GM12878 (cell line): Measurements from ENCODE around the gene SSPN. TPM values are rescaled to one million over a fixed set of nuclear protein-coding genes. Genes with fewer than 3 reads are reported as not detected.
A peak's percentile ranks its signal among the peaks of the same experiment; 100 is the strongest.

Experiments
- ATAC-seq: fragments of 200-7000 bp; cut with Tn5 transposase; 3 replicates; pipeline ENCODE4 v1.9.1; 2020; ENCODE audit warnings: mild to moderate bottlenecking, moderate library complexity
- BruUV-seq: library from RNA; stranded (reverse); fragments of 400-500 nt; replicated peaks from 2 replicates; lab custom pipeline; 2021; lab: Mats Ljungman, UMichigan
- CTCF ChIA-PET: fragments of 300-600 bp; sonication (Branson Sonifier 250); formaldehyde crosslinking; extraction: SDS; loops from one replicate; lab custom pipeline; 2021; ENCODE audit warnings: inconsistent platforms; lab: Yijun Ruan, JAX
- POLR2A ChIA-PET: fragments of 350-600 bp; formaldehyde crosslinking; extraction: SDS; loops from one replicate; lab custom pipeline; 2021; ENCODE audit warnings: inconsistent platforms; lab: Charles Lee
- RAD21 ChIA-PET: fragments of 300-600 bp; sonication (Branson Sonifier 250); formaldehyde crosslinking; loops from one replicate; lab custom pipeline; 2023; ENCODE audit warnings: antibody characterized with exemption; ENCODE audit not compliant: unreplicated experiment; lab: Charles Lee
- SMC1A ChIA-PET: fragments of 300-600 bp; sonication (Branson Sonifier 250); formaldehyde crosslinking; loops from one replicate; lab custom pipeline; 2023; ENCODE audit not compliant: unreplicated experiment, uncharacterized antibody; lab: Charles Lee
- DNase-seq: peaks from one replicate; pipeline ENCODE4 v3.0.0-alpha.2; 2011; ENCODE audit warnings: low read depth, low spot score
- FAIRE-seq: peaks from 3 replicates; lab custom pipeline; 2011; peaks lifted over from hg19 to GRCh38; lab: Jason Lieb, UNC
- H2AFZ ChIP-seq: 2 replicates; pipeline ENCODE4 v1.6.0; 2011; ENCODE audit warnings: low read depth, low read length, control low read depth; ENCODE audit not compliant: control insufficient read depth
- H3K27ac ChIP-seq: 2 replicates; pipeline ENCODE4 v1.5.1; 2011; ENCODE audit warnings: control low read depth; ENCODE audit not compliant: control insufficient read depth, insufficient read depth
- H3K27me3 ChIP-seq, 2 experiments: replicated peaks in 1 of 2; 2 replicates each; pipeline versions ENCODE4 v1.6.0 to v1.6.1; 2011; ENCODE audit warnings: low read length in 1 of 2; ENCODE audit not compliant: control insufficient read depth in 2 of 2, insufficient read depth in 2 of 2
- H3K36me3 ChIP-seq, 2 experiments: 2 replicates each; pipeline ENCODE4 v1.5.1; 2011; ENCODE audit warnings: low read length in 1 of 2; ENCODE audit not compliant: control insufficient read depth in 2 of 2, insufficient read depth in 2 of 2
- H3K4me1 ChIP-seq: 2 replicates; pipeline ENCODE4 v1.6.1; 2011; ENCODE audit warnings: mild to moderate bottlenecking, low read length, moderate library complexity, mixed read lengths; ENCODE audit not compliant: control insufficient read depth, insufficient read depth
- H3K4me2 ChIP-seq: 2 replicates; pipeline ENCODE4 v1.6.0; 2011; ENCODE audit warnings: control low read depth; ENCODE audit not compliant: control insufficient read depth, insufficient read depth
- H3K4me3 ChIP-seq: fragments of 200-600 bp; sonication (generic); 2 replicates; pipeline ENCODE4 v1.5.1; 2016
- H3K79me2 ChIP-seq: 2 replicates; pipeline ENCODE4 v1.6.0; 2011; ENCODE audit warnings: low read length; ENCODE audit not compliant: control insufficient read depth, insufficient read depth
- H3K9ac ChIP-seq: 2 replicates; pipeline ENCODE4 v1.8.0; 2011; ENCODE audit warnings: low read length, control low read depth, mixed read lengths; ENCODE audit not compliant: control insufficient read depth, insufficient read depth
- H3K9me3 ChIP-seq: replicated peaks from 3 replicates; pipeline ENCODE4 v1.5.1; 2011; ENCODE audit warnings: mild to moderate bottlenecking, low read length; ENCODE audit not compliant: control insufficient read depth, insufficient read depth
- H4K20me1 ChIP-seq: 2 replicates; pipeline ENCODE4 v1.6.0; 2011; ENCODE audit not compliant: control insufficient read depth, insufficient read depth
- RUNX3 ChIP-seq: IDR thresholded peaks from 2 replicates; pipeline ENCODE4 v1.6.1; 2012; ENCODE audit warnings: low read length, inconsistent platforms
- WGBS: methylation state at CpG from one replicate; pipeline ENCODE4 v1.1.6; 2016; ENCODE audit warnings: low lambda C conversion rate; ENCODE audit not compliant: insufficient replicate concordance, insufficient coverage; ENCODE audit errors: missing lambda C conversion rate; 5-methylcytosine and 5-hydroxymethylcytosine counted together
- in situ Hi-C: fragments of 300-500 bp; cut with MboI; formaldehyde crosslinking; loops from 9 replicates; pipeline ENCODE4 v1.14.3; 2018; ENCODE audit warnings: mixed read lengths
- intact Hi-C: fragments of 100-400 bp; cut with micrococcal nuclease; formaldehyde crosslinking; loops from one replicate; pipeline ENCODE4 v1.14.2; 2022; ENCODE audit not compliant: unreplicated experiment
- polyA plus RNA-seq, 11 experiments: library from polyadenylated mRNA; depleted of rRNA in 4 of 11; unstranded in 6 of 11; stranded (reverse) in 5 of 11; fragments of >200 nt; fragmentation: Nextera tagmentation in 4 of 11; fragmentation: Illumina TruSeq in 1 of 11; extraction: Ambion mirVana in 4 of 11; extraction: Trizol in 1 of 11; gene quantifications; 1 replicate in 1 of 11; 2 replicates in 10 of 11; pipeline versions ENCODE4 v1.2.1 to v1.2.3, GENCODE V29; 2011 to 2016; ENCODE audit warnings: inconsistent platforms in 2 of 11, missing spikeins in 2 of 11, low read depth in 1 of 11
- total RNA-seq, 4 experiments: library from RNA; depleted of rRNA in 3 of 4; stranded (reverse); fragments of >200 nt in 3 of 4; fragmentation: Illumina TruSeq in 1 of 4; extraction: Trizol in 1 of 4; gene quantifications; 2 replicates each; pipeline versions ENCODE4 v1.2.1 to v1.2.3, GENCODE V29; 2013 to 2021
- TF ChIP-seq, protein P1 (sequence below): fragments of 450-650 bp; IDR thresholded peaks from 2 replicates; pipeline ENCODE4 v1.6.1; 2017; ENCODE audit warnings: borderline replicate concordance
- TF ChIP-seq, protein P2 (sequence below): fragments of 150-350 bp; IDR thresholded peaks from 2 replicates; pipeline ENCODE4 v1.6.1; 2016; ENCODE audit warnings: low read depth, low read length

SSPN gene
- total and polyA plus RNA-seq, 10 of the 15 experiments (the other 5 are each of a cell fraction or from before 2014, with no cell fraction given), result 0.04 to 0.41 (median 0.28) TPM; not detected in 5

DNA sequence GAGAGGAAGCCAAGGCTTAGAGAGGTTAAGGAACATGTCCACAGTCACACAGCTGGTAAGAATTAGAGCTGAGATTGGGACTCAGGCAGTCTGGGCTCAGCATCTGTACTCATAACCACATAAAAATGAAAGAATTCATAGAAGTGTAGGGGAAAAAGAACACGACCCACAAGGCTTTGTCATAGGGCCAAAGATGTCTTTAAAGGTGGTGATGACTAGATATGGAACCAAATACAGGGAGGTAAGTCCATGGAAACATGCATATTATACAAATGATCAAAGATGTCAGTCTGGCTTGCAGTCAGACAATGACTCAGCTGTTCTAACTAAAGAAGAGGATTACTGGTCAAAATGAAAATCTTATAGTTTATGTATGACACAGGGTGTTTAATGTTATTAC, 7.2 kb upstream of the SSPN start:
- ChIA-PET CTCF (interaction anchor here (0.5 to 1.4 kb wide), 2 partner anchors 98 to 111 kb away, joined by 3 to 5 read pairs; no protein-coding TSS in a partner anchor), POLR2A (no interaction called here), SMC1A (interaction anchor here (0.6 to 1.8 kb wide), 2 partner anchors 10 to 91 kb away, joined by 3 to 8 read pairs; no protein-coding TSS in a partner anchor), RAD21 (no interaction called here)
- H3K4me1 ChIP-seq, result no peaks in the 10 kb centered on the region
- H3K79me2 ChIP-seq, result no peaks in the 10 kb centered on the region
- in situ Hi-C loops, result no loop called here
- no peaks in the 10 kb centered on the region for H3K36me3 ChIP-seq
- FAIRE-seq (no peak), ATAC-seq (peak; percentile 46), DNase-seq (no peak)
- no peak overlapping the region for H3K4me3 ChIP-seq
- 0% methylated on average over 1 of the region's 1 CpG for WGBS
- H3K9me3 ChIP-seq, result no peaks in the 10 kb centered on the region
- H3K27me3 ChIP-seq, result peaks cover 0 to 4% of the 10 kb centered on the region in 2 experiments; a peak in 2 of 4 replicates
- no peak overlapping the region for H2AFZ ChIP-seq
- H4K20me1 ChIP-seq, result no peaks in the 10 kb centered on the region
- intact Hi-C loops, result no loop called here
- H3K9ac ChIP-seq, result no peak overlapping the region
- BruUV-seq, result no TSS peak
- no peak overlapping the region for H3K27ac ChIP-seq
- H3K4me2 ChIP-seq, result no peak overlapping the region
- TF ChIP-seq, protein P1, sequence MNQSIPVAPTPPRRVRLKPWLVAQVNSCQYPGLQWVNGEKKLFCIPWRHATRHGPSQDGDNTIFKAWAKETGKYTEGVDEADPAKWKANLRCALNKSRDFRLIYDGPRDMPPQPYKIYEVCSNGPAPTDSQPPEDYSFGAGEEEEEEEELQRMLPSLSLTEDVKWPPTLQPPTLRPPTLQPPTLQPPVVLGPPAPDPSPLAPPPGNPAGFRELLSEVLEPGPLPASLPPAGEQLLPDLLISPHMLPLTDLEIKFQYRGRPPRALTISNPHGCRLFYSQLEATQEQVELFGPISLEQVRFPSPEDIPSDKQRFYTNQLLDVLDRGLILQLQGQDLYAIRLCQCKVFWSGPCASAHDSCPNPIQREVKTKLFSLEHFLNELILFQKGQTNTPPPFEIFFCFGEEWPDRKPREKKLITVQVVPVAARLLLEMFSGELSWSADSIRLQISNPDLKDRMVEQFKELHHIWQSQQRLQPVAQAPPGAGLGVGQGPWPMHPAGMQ, result no peak
- TF ChIP-seq, protein P2, sequence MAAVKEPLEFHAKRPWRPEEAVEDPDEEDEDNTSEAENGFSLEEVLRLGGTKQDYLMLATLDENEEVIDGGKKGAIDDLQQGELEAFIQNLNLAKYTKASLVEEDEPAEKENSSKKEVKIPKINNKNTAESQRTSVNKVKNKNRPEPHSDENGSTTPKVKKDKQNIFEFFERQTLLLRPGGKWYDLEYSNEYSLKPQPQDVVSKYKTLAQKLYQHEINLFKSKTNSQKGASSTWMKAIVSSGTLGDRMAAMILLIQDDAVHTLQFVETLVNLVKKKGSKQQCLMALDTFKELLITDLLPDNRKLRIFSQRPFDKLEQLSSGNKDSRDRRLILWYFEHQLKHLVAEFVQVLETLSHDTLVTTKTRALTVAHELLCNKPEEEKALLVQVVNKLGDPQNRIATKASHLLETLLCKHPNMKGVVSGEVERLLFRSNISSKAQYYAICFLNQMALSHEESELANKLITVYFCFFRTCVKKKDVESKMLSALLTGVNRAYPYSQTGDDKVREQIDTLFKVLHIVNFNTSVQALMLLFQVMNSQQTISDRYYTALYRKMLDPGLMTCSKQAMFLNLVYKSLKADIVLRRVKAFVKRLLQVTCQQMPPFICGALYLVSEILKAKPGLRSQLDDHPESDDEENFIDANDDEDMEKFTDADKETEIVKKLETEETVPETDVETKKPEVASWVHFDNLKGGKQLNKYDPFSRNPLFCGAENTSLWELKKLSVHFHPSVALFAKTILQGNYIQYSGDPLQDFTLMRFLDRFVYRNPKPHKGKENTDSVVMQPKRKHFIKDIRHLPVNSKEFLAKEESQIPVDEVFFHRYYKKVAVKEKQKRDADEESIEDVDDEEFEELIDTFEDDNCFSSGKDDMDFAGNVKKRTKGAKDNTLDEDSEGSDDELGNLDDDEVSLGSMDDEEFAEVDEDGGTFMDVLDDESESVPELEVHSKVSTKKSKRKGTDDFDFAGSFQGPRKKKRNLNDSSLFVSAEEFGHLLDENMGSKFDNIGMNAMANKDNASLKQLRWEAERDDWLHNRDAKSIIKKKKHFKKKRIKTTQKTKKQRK, result no peak
- TF ChIP-seq RUNX3, result 0 out of 2 replicates have a peak, but pooled peaks have one; percentile 13
